GM21360 (cell line): ENCODE measurements around the gene LRMDA.
"Not testable (repeated sequence)": the region's sequence is repeated elsewhere in the genome, so short reads cannot be mapped to it uniquely, and the experiment has no call there.

Experiments used
- ATAC-seq: cut with Tn5 transposase; IDR thresholded peaks from one replicate; pipeline ENCODE4 v1.9.1; 2021; ENCODE audit warnings: mild to moderate bottlenecking, moderate library complexity; ENCODE audit not compliant: unreplicated experiment

The LRMDA gene

DNA sequence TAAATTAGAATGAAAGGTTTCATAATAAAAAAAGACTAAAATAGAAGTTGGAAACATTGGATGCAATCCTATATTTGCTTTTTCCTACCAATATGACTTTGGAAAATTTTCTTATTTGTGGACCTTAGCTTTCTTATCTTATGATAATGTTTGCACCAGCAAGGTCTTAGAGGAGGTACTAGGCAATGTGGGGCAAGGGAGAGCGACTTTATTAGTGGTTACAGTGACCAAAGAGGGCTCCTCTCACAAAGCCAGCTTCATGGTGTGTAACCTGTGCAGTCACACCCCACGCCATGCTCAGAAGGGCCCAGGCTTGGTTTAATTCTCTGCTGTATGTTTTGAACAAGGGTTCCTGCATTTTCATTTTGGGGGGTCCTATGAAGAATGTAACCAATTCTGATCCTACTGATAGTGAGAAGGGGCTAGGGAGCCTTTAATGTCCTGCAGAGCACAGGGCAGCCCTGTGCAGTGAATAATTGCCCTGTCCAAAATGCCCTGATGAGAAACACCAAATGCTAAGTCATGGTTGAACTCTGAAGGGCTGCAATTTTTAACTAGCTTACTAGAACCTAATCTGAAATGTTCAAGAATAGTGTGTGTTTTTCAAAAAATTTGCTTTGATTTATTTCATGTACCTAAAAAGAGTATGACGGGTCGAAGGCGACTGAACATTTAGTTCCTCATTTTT lies 1047.8 kb downstream of the LRMDA start:
- no peak for ATAC-seq

GRCh38 chr10:76481178-76481577 lies 1049.8 kb downstream of the LRMDA start:
- ATAC-seq, result no peak

GRCh38 chr10:76487582-76487981 lies 1056.2 kb downstream of the LRMDA start:
- ATAC-seq, result no peak

DNA sequence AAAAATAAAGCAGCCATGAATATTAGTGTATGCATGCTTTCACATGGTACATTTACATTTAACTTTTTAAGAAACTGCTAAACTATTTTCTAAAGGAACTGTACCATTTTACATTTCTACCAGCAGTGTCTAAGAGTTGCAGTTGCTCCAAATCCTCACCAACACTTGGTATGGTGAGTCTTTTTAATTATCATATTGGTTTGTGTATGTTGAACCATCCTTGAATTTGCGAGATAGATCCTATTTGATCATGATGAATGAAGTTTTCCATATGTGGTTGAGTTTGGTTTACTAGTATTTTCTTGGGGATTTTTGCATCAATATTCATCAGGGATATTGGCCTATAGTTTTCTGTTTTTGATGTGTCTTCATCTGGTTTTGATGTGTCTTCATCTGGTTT lies 1057.2 kb downstream of the LRMDA start:
- ATAC-seq, result no peak

- ATAC-seq, result no peak
These were observed 1059.8 kb downstream of the LRMDA start for GRCh38 chr10:76491216-76491615.

DNA sequence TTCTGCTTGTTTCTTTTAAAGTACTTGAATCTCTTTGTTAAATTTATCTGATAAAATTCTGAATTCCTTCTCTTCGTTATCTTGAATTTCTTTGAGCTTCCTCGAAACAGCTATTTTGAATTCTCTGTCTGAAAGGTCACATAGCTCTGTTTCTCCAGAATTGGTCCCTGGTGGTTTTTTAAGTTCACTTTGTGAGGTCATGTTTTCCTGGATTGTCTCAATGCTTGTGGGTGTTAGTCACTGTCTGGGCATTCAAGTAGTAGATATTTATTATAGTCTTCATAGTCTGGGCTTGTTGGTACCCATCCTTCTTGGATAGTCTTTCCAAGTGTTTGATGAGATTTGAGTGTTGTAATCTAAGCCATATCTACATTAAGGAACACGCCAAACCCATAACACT lies 1060.6 kb downstream of the LRMDA start:
- no peak for ATAC-seq

- ATAC-seq, result no peak
These were observed 1061.5 kb downstream of the LRMDA start for GRCh38 chr10:76492678-76493472.

GRCh38 chr10:76497666-76498065 lies 1066.2 kb downstream of the LRMDA start:
- ATAC-seq, result no peak

GRCh38 chr10:76504823-76505222 lies 1073.4 kb downstream of the LRMDA start:
- no peak for ATAC-seq

DNA sequence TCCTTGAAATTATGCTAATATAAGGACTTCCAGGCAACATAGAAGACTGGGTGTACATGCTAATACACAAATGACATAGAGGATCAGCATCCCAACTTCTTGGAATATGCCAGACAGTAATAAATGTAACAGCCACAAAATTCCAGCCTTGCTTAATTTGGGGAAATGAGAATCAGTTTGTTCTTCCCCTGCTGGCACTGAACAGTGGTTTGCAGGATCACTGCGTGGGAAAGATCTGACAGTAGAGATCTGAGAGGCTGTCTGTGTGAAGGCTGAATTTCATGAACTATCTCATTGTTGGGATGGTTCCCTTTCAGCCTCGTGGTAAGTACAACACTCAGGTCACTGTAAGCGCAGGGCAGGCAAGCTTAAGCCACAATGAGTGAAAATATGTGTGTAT lies 1078.0 kb downstream of the LRMDA start:
- no peak for ATAC-seq

GRCh38 chr10:76514321-76514720 lies 1082.9 kb downstream of the LRMDA start:
- ATAC-seq, result no peak

DNA sequence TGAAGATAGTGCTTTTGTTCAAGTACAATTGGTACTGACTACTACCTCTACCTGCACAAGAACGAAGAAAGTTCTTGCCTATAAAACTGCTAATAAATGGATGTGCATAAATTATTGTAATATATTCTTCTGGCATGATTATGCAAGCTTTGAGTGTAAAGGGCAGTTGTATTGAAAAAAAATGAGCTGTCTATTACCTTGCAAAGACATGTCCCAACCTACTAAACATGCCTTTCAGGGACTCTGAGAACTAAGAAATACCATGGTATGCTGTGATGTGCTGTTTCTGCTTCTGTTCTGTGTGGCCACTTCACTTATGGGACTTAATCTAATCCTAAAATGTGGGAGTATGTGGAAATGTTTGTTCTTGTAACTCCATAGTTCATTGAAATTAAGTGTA lies 1083.4 kb downstream of the LRMDA start:
- no peak for ATAC-seq

DNA sequence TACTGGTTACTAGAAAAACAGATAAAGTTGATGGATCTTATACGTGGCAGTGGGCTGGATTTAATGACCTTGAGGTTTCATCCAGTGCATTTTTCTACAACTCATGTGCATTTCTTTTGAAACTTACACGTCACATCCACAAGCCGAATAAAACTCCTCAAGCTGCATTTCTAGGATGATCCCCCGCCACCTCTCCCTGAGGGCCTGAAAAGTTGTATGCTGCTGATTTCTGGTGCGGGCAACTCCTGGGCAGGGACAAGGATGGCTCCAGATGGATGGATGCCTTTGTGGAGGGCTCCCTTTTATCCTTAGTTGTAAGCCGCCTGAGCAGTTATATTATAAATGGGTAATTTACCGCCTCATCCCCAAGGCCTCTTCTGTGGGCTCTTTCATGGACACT lies 1091.1 kb downstream of the LRMDA start:
- no peak for ATAC-seq

- ATAC-seq, result no peak
These were observed 1091.8 kb downstream of the LRMDA start for GRCh38 chr10:76523246-76523645.

DNA sequence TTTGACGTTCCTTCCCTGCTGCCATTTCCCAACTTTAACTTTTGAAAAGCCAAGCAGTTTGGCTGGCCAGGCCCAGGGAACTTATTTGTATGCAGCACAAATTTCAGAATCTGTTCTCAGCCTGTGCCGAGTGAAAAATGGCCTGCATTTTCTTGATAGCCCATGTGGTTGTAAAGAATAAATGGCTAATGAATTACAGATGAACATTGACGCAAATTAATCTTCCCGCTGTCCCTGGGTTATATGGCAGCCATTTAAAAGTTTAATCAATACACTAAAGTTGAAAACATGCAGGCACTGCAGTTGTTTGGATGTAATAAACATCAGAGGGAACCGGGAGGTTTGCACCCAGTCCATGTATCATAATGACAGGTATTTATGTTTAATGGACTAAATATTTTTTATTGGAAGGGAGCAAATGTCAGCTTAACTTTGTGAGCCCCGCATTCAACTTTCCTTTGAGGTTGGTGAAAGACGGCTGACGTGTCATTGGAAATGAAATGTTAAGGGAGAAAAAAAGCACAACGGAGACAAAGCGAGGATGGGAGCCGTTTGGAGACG lies 1092.4 kb downstream of the LRMDA start:
- no peak for ATAC-seq

- ATAC-seq, result not testable (repeated sequence)
These were observed 1095.4 kb downstream of the LRMDA start for GRCh38 chr10:76526833-76527232.

DNA sequence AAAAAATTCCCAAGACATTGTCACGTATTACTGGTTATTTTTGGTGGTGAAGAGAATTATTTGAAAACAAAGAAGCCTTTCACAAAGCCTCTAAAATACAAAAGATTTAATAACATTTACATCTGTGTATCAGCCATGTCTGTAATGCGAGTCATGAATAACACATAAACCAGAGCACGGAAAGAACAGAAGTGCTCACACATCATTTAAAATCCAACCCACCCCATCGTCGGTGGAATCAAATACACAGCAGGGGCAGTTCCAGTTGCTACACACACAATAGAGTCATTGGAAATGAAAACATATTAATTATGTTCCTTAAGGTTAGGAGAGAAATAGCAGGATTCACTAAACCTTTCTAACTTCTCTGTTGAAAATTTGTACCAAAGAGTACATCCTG lies 1108.9 kb downstream of the LRMDA start:
- ATAC-seq, result no peak

DNA sequence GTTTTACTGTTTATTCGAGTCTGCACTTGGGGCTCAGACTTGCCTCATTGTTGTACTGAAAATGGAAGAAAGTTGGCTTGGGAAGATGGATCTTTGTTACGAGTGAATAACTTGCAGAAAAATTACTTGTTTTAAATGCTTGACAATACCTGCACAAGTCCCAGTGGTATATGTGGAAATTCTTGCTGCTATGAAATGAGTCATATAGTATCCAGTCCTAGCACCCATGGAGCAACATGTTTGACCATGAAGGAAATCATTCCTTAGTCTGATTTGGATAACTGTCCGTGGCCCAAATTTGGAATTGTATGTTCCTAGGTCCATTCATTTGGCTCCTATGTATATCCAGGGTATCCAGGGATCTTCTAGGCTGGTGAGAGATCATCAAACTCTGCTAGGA lies 1109.4 kb downstream of the LRMDA start:
- ATAC-seq, result no peak

GRCh38 chr10:76541852-76542251 lies 1110.4 kb downstream of the LRMDA start:
- no peak for ATAC-seq

DNA sequence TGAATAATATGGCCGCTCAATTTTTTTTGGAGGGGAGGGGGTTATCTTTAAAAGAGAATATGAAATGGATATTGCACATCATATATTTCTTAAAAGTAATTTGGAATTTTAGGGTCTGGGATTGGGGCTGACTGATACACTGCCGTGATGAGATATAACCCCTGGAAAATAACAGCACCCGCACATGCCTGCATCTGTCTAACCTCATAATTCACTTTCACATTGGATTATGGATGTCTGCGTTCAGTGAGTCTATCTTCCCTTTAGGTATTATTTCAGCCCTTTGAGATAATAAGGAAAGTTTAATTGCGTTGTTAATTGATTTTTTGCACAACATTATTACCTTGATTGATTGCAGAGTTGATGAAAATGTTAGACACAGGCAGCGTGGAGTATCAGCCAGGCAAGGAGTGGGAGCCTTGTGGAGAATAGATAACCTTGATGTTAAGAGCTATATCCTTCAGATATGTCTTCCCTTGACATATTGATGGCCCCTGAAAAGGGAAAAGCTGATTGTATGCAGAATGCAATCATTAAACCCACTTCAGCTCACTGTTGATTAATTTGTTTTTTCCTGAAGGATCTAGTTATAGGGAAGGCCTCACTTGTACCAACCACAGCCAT lies 1111.0 kb downstream of the LRMDA start:
- no peak for ATAC-seq

- no peak for ATAC-seq
These were observed 1112.2 kb downstream of the LRMDA start for GRCh38 chr10:76543655-76544054.

DNA sequence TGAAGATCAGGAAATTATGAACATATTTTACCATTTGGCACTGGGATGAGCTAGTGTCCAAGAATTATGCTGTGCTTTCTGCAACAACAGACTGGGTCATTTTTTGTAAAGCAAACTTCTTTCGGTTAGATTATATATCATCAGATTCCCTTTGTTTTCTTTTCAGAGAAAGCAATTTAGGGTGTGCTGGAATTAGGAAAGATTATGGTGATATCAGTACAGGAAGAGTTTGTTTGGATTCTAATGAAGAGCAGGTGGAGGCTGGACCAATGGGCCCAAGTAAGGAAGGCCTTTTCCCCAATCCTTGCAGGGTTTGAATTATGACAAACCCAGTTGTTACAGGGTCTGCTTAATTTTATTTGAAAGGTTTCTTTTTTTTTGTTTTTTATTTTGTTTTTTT lies 1113.4 kb downstream of the LRMDA start:
- no peak for ATAC-seq
